Vagina (tissue), 2 donors: ENCODE measurements around the gene ATP13A2. TPM values are rescaled to one million over a fixed set of nuclear protein-coding genes. Genes with fewer than 3 reads are reported as not detected.

Source experiments
- DNase-seq, 2 donors: peaks; one replicate each; pipeline ENCODE4 v3.0.0-alpha.2; 2017; ENCODE audit errors: extremely low spot score in 2 of 2
- H3K27ac ChIP-seq: fragments of 200-600 bp; sonication (generic); one replicate; pipeline ENCODE4 v1.5.1; 2019
- H3K27me3 ChIP-seq: fragments of 200-600 bp; sonication (generic); one replicate; pipeline ENCODE4 v1.5.1; 2019
- H3K36me3 ChIP-seq, 2 donors: fragments of 200-600 bp; sonication (generic); one replicate each; pipeline ENCODE4 v1.5.1; 2017 to 2019
- H3K4me1 ChIP-seq: fragments of 200-600 bp; sonication (generic); one replicate; pipeline ENCODE4 v1.5.1; 2019
- H3K4me3 ChIP-seq, 2 donors: fragments of 200-600 bp; sonication (generic); 1 replicate in 1 of 2; 2 replicates in 1 of 2; pipeline ENCODE4 v1.5.1; 2016 to 2019
- H3K9me3 ChIP-seq: fragments of 200-600 bp; sonication (generic); one replicate; pipeline ENCODE4 v1.5.1; 2019
- CTCF ChIP-seq, 3 experiments: fragments of 450-650 bp in 2 of 3; fragments of 200-600 bp in 1 of 3; sonication (generic) in 1 of 3; IDR thresholded peaks; one replicate each; pipeline ENCODE4 v1.5.1; 2017 to 2019; ENCODE audit warnings: antibody characterized with exemption in 3 of 3, mild to moderate bottlenecking in 2 of 3, moderate library complexity in 2 of 3
- POLR2A ChIP-seq, 2 donors: fragments of 450-650 bp; IDR thresholded peaks; one replicate each; pipeline ENCODE4 v1.6.1; 2017; ENCODE audit warnings: antibody characterized with exemption in 2 of 2, mild to moderate bottlenecking in 2 of 2, moderate library complexity in 2 of 2
- POLR2AphosphoS5 ChIP-seq, 2 donors: sonication (generic); formaldehyde crosslinking; IDR thresholded peaks; one replicate each; pipeline ENCODE4 v1.9.0; 2017; ENCODE audit warnings: antibody characterized with exemption in 2 of 2, mild to moderate bottlenecking in 2 of 2, low read depth in 1 of 2; ENCODE audit not compliant: insufficient read depth in 1 of 2
- intact Hi-C: fragments of 100-400 bp; cut with DNase I; formaldehyde crosslinking; loops from one replicate; pipeline ENCODE4 v1.15.1; 2023
- total RNA-seq: library from RNA; depleted of rRNA; stranded (reverse); fragments of >200 nt; gene quantifications from one replicate; pipeline ENCODE4 v1.2.3, GENCODE V29; 2016

The ATP13A2 gene
- total RNA-seq, 1 donor from 2014 or later = 31.7 TPM

GRCh38 chr1:17052038-17052437 lies 40.3 kb upstream of the ATP13A2 start:
- TF ChIP-seq POLR2A (IDR thresholded peaks at IDR 0.05) (no peak), CTCF (IDR thresholded peaks at IDR 0.05) (no peak), POLR2AphosphoS5 (IDR thresholded peaks at IDR 0.05; ENCODE audit: insufficient read depth in 1 of 2, low read depth in 1 of 2) (no peak)
- no peak for DNase-seq
- Histone ChIP-seq H3K9me3 (no peaks in the 10 kb centered on the region), H3K36me3 (peaks cover 0 to 19% of the 10 kb centered on the region in 2 donors), H3K4me1 (peaks cover 26% of the 10 kb centered on the region), H3K27ac (no peak overlapping the region), H3K27me3 (no peaks in the 10 kb centered on the region), H3K4me3 (no peak overlapping the region)
- intact Hi-C loops = loop anchor here (5.0 kb wide), 1 partner anchor 95 kb away; no protein-coding TSS in a partner anchor

GRCh38 chr1:17047924-17048323 lies 36.2 kb upstream of the ATP13A2 start:
- TF ChIP-seq POLR2A (IDR thresholded peaks at IDR 0.05) (no peak), CTCF (IDR thresholded peaks at IDR 0.05) (no peak), POLR2AphosphoS5 (IDR thresholded peaks at IDR 0.05; ENCODE audit: insufficient read depth in 1 of 2, low read depth in 1 of 2) (no peak)
- intact Hi-C loops = no loop called here
- peaks cover 32% of the 10 kb centered on the region for H3K4me1 ChIP-seq

GRCh38 chr1:17046334-17046657 lies 34.6 kb upstream of the ATP13A2 start:
- no peaks in the 10 kb centered on the region for H3K27me3 ChIP-seq
- peaks cover 0 to 34% of the 10 kb centered on the region in 2 donors for H3K36me3 ChIP-seq
- H3K4me1 ChIP-seq = peaks cover 15% of the 10 kb centered on the region
- intact Hi-C loops = no loop called here
- TF ChIP-seq POLR2AphosphoS5 (IDR thresholded peaks at IDR 0.05; ENCODE audit: insufficient read depth in 1 of 2, low read depth in 1 of 2) (no peak), POLR2A (IDR thresholded peaks at IDR 0.05) (no peak), CTCF (IDR thresholded peaks at IDR 0.05) (no peak)
- no peak for DNase-seq
- no peak overlapping the region for H3K27ac ChIP-seq
- no peak overlapping the region for H3K4me3 ChIP-seq
- no peaks in the 10 kb centered on the region for H3K9me3 ChIP-seq

More at GRCh38 chr1:17047924-17048323, 36.2 kb upstream of the ATP13A2 start:
- no peaks in the 10 kb centered on the region for H3K9me3 ChIP-seq
- no peak overlapping the region for H3K27ac ChIP-seq
- no peak overlapping the region for H3K4me3 ChIP-seq
- H3K27me3 ChIP-seq = no peaks in the 10 kb centered on the region
- no peak for DNase-seq
- peaks cover 0 to 37% of the 10 kb centered on the region in 2 donors for H3K36me3 ChIP-seq

- no peak overlapping the region for H3K4me3 ChIP-seq
- intact Hi-C loops = no loop called here
Measured at GRCh38 chr1:17045634-17046333, 34.1 kb upstream of the ATP13A2 start.

More at GRCh38 chr1:17045634-17046333, 34.1 kb upstream of the ATP13A2 start:
- H3K9me3 ChIP-seq = no peaks in the 10 kb centered on the region
- peak in 1 of 2 donors; percentile 31 for TF ChIP-seq POLR2AphosphoS5 (IDR thresholded peaks at IDR 0.05; ENCODE audit: insufficient read depth in 1 of 2, low read depth in 1 of 2)
- no peak for TF ChIP-seq POLR2A (IDR thresholded peaks at IDR 0.05)
- peak; percentile 46 to 80 (median 76) for TF ChIP-seq CTCF (IDR thresholded peaks at IDR 0.05)
- H3K27me3 ChIP-seq = no peaks in the 10 kb centered on the region
- peak overlapping the region; percentile 39 for H3K27ac ChIP-seq
- H3K36me3 ChIP-seq = peaks cover 0 to 29% of the 10 kb centered on the region in 2 donors
- peaks cover 10% of the 10 kb centered on the region for H3K4me1 ChIP-seq
- no peak for DNase-seq
